BLaER1 (cell line): ENCODE results near the gene TMEM127.
A peak's percentile ranks its signal among the peaks of the same experiment; 100 is the strongest.
"Not testable (repeated sequence)": the region's sequence is repeated elsewhere in the genome, so short reads cannot be mapped to it uniquely, and the experiment has no call there.

Source experiments
- H3K27ac ChIP-seq: shearing (Covaris generic); formaldehyde crosslinking; 2 replicates; pipeline ENCODE4 v1.8.1; 2022
- H3K27me3 ChIP-seq: shearing (Covaris generic); formaldehyde crosslinking; 2 replicates; pipeline ENCODE4 v1.8.1; 2022
- H3K36me3 ChIP-seq: shearing (Covaris generic); formaldehyde crosslinking; 2 replicates; pipeline ENCODE4 v1.8.1; 2022
- H3K4me1 ChIP-seq: shearing (Covaris generic); formaldehyde crosslinking; 2 replicates; pipeline ENCODE4 v1.8.1; 2022
- H3K4me2 ChIP-seq: shearing (Covaris generic); formaldehyde crosslinking; 2 replicates; pipeline ENCODE4 v1.8.1; 2022
- H3K4me3 ChIP-seq: shearing (Covaris generic); formaldehyde crosslinking; 2 replicates; pipeline ENCODE4 v1.8.1; 2022
- H3K9ac ChIP-seq: shearing (Covaris generic); formaldehyde crosslinking; 2 replicates; pipeline ENCODE4 v1.8.1; 2022
- H3K9me3 ChIP-seq: shearing (Covaris generic); formaldehyde crosslinking; 2 replicates; pipeline ENCODE4 v1.8.1; 2022
- H4K20me1 ChIP-seq: shearing (Covaris generic); formaldehyde crosslinking; 2 replicates; pipeline ENCODE4 v1.8.1; 2022
- Cebpa-rat ChIP-seq: shearing (Covaris generic); IDR thresholded peaks from 2 replicates; pipeline ENCODE4 v1.8.1; 2022

Gene TMEM127, protein sequence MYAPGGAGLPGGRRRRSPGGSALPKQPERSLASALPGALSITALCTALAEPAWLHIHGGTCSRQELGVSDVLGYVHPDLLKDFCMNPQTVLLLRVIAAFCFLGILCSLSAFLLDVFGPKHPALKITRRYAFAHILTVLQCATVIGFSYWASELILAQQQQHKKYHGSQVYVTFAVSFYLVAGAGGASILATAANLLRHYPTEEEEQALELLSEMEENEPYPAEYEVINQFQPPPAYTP

DNA sequence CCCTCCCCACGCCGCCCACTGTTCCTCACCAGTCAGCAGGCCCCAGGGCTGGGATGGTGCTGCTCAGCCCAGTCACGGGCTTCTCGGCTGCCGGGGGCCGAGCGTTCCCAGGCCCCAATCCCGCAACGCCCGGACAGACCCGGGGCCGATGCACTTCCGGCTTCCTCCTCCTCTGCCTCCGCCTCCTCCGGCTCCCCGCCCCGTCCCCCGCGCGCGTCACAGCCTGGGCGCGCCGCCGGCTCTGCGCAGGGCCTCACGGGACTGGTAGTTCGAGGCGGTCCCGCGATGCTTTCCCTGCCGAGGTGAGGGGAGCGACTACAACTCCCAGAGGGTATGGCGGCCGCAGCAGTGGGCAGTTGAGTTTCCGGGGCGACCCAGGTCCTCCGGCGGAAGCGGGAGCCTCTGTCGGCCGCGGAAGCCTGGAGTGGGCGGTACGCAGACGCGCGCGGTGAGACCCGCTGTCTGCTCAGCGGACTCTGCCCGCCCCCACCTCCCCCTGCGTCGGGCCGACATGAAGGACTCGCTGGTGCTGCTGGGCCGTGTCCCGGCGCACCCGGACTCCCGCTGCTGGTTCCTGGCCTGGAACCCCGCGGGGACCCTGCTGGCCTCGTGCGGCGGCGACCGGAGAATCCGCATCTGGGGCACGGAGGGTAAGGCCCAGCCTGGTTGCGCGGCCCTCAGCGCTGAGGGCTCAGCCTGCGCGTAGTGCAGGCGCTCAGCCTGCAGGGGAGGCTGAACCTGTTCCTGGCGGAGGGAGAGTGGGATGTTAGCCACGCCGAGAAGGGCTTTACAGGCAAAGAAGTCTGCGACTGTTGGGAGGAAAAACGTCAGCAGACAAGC lies at the start of gene TMEM127, which contains the start of gene CIAO1:
TSS of gene TMEM127 (minus strand) at position 158 of the 840 bp plus-strand sequence. CDS start 616 bp downstream, outside the sequence.
TSS of gene CIAO1 (plus strand) at position 386 of the 840 bp plus-strand sequence. CDS start at position 512, 126 bp downstream.
- Histone ChIP-seq H3K36me3 (peaks cover 72% of the 10 kb centered on the region), H3K27ac (peak within 1 kb of the TSS; percentile 90), H4K20me1 (peaks cover 85% of the 10 kb centered on the region)

DNA sequence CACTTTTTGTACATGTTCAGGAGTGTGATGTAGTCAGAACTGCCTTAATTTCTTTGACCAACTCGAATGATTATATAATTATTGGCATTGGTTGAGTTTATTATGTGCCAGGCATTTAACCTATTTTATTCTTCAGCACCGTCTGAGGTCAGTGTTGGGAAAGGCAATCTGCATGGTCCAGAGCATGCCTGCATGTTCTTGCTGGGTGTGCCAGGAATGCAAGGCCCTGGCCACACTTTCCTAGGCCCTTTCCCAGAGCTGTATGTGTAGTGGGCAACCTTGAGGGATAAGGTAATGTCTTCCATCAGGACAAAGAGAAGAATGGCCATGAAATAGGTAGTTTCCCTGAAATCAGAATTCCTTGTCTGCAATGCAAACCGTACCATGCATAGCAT lies 49.2 kb upstream of the TMEM127 start:
- TF ChIP-seq Cebpa-rat = no peak
- H3K4me2 ChIP-seq = peak overlapping the region; percentile 89
- H3K9ac ChIP-seq = peak overlapping the region; percentile 66; the same call in 1 of the 2 replicates
- H3K27me3 ChIP-seq = no peaks in the 10 kb centered on the region
- H3K4me1 ChIP-seq = peaks cover 83% of the 10 kb centered on the region
- H3K27ac ChIP-seq = peak overlapping the region; percentile 91
- H4K20me1 ChIP-seq = 0 out of 2 replicates have a peak, but pooled peaks cover 5% of the 10 kb centered on the region
- no peaks in the 10 kb centered on the region for H3K9me3 ChIP-seq
- H3K36me3 ChIP-seq = peaks cover 42% of the 10 kb centered on the region
- peak overlapping the region; percentile 47 for H3K4me3 ChIP-seq

More for the DNA sequence above, at the start of gene TMEM127, which contains the start of gene CIAO1:
- peaks cover 35% of the 10 kb centered on the region for H3K4me1 ChIP-seq
- H3K27me3 ChIP-seq = no peaks in the 10 kb centered on the region
- peak within 1 kb of the TSS; percentile 94 for H3K4me2 ChIP-seq
- H3K9ac ChIP-seq = peak within 1 kb of the TSS; percentile 89
- no peaks in the 10 kb centered on the region for H3K9me3 ChIP-seq
- H3K4me3 ChIP-seq = peak within 1 kb of the TSS; percentile 90
- no peak for TF ChIP-seq Cebpa-rat

DNA sequence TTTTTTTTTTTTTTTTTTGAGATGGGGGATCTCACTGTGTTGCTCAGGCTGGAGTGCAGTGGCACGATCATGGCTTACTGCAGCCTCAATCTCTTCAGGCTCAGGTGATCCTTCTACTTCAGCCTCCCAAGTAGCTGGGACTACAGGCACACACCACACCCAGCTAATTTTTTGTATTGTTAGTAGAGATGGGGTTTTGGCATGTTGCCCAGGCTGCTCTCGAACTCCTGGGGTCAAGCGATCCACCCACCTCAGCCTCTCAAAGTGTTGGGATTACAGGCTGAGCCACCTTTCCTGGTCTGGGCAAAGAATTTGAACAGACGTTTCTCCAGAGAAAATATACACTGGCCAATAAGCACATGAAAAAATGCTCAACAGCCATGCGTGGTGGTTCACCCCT lies 42.5 kb upstream of the TMEM127 start:
- H3K4me1 ChIP-seq = peaks cover 55% of the 10 kb centered on the region
- no peak overlapping the region for H3K9ac ChIP-seq
- no peak for TF ChIP-seq Cebpa-rat
- H3K4me2 ChIP-seq = no peak overlapping the region
- peaks cover 14% of the 10 kb centered on the region; the same call in 1 of the 2 replicates for H4K20me1 ChIP-seq
- H3K27ac ChIP-seq = no peak overlapping the region
- no peak overlapping the region for H3K4me3 ChIP-seq
- no peaks in the 10 kb centered on the region for H3K27me3 ChIP-seq
- H3K9me3 ChIP-seq = no peaks in the 10 kb centered on the region
- peaks cover 65% of the 10 kb centered on the region for H3K36me3 ChIP-seq

DNA sequence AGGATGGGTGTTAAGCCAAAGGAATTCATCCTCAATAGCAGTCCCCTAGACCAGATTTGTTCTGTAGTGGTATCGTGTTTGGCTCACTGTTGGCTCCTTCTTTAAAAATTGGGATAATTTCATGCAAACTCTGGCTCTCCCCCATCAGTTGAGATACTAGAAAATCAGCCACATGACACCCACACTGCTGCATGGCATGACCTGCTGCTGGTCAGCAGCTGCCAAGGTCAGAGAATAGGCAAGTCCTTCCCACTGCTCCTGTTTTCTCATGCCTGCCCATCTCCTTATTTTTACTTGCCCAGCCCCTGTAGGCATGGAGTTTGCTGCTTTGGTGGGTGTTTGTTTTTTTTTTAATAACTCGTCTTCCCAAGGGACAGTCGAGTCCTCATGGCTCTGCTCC lies 40.6 kb upstream of the TMEM127 start:
- Histone ChIP-seq H3K36me3 (peaks cover 70% of the 10 kb centered on the region), H3K9ac (peak overlapping the region; percentile 88), H3K27me3 (no peaks in the 10 kb centered on the region), H3K4me1 (peaks cover 45% of the 10 kb centered on the region), H4K20me1 (peaks cover 33% of the 10 kb centered on the region), H3K27ac (peak overlapping the region; percentile 89), H3K9me3 (no peaks in the 10 kb centered on the region), H3K4me2 (peak overlapping the region; percentile 91), H3K4me3 (peak overlapping the region; percentile 78)
- TF ChIP-seq Cebpa-rat = no peak

DNA sequence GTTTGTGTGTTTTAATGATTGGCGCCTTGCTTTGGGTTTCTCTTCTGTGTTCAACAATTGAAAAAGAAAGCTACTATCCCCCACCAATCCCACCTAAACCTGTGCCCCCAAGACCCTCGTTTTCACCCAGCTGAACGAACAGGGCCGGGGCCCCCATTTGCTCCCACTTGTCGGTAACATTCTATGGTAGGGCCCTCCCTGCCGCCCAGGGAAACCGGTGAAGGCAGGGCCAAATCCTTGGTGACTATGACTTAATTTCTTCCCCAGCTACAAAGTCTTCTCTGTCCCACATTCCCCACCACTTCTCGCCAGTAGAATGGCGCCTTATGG lies 40.1 kb upstream of the TMEM127 start:
- Histone ChIP-seq H3K4me2 (peak overlapping the region; percentile 91), H3K27ac (peak overlapping the region; percentile 89), H3K9ac (peak overlapping the region; percentile 88), H4K20me1 (peaks cover 37% of the 10 kb centered on the region), H3K36me3 (peaks cover 71% of the 10 kb centered on the region), H3K4me3 (peak overlapping the region; percentile 78), H3K9me3 (no peaks in the 10 kb centered on the region), H3K4me1 (peaks cover 45% of the 10 kb centered on the region), H3K27me3 (no peaks in the 10 kb centered on the region)
- TF ChIP-seq Cebpa-rat = no peak

DNA sequence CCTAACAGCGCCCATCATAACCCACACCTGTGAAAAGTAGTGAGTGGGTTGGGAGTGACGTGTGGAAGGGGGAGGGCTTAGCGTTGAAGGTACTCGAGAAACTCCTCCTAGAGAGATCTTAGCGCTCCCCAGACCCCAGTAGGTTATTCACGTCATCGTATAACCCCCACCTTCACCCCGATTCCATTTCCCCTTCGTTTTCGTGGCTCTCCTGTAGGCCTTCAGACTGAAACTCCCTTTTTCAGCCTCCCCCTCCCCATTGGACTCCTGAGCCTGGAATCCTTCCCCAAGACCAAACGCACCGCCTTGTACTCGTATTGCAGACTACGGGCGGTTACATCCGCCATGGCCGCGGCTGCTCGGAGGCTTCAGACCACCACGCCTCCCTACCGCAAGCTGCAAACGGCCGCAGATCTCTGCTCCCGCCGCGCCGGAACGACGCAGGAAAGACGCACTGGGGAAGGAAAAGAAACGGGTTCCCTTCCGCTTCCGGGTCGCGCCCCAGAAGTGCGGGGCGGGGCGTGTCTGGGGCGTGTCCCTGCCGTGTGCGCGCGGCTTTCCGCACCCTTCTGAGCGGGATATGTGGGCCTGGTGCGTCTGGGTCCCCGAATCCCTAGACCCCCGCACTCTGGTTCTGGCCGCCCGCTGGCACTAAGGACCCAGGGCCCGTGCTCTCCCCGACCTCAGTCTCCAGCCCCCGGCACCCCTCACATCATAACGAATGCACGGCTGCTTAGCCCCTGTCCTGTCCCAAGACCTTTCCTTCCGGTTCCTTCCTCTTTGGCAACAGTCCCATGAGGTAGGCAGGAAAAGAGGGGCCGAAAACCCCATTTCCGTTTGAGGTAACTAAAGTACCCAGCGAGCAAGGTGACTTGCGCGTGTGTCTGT lies 39.5 kb upstream of the TMEM127 start, which contains the start of gene SNRNP200:
TSS of gene SNRNP200 (minus strand) at position 456 of the 888 bp plus-strand sequence. CDS start at position 347, 109 bp downstream.
- Histone ChIP-seq H3K9ac (peak within 1 kb of the TSS; percentile 88), H3K27me3 (no peaks in the 10 kb centered on the region), H3K27ac (peak within 1 kb of the TSS; percentile 89), H3K4me2 (peak within 1 kb of the TSS; percentile 91), H3K4me3 (peak within 1 kb of the TSS; percentile 78), H3K4me1 (peaks cover 45% of the 10 kb centered on the region), H3K36me3 (peaks cover 77% of the 10 kb centered on the region), H3K9me3 (no peaks in the 10 kb centered on the region), H4K20me1 (peaks cover 43% of the 10 kb centered on the region)
- TF ChIP-seq Cebpa-rat = no peak

DNA sequence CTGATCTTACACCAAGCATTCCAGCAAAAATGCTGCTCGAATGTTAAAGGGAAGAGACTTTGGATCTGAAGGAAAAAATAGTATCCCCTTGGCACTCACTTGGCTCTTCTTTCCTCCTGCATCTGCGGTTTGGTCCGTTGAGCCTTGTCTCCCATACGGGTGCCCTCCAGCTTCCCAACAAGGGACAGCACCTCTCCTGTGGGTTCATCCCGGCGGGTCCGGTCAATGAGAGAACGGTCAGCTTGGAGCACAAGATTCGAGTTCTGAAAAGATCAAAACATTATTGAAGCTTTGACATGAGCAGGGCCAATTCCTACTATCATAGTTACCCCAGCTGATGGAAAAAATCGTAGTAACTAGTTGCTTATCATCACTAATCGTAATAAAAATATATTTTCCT lies 38.8 kb upstream of the TMEM127 start:
- Histone ChIP-seq H4K20me1 (peaks cover 51% of the 10 kb centered on the region), H3K9ac (peak overlapping the region; percentile 88), H3K27me3 (no peaks in the 10 kb centered on the region), H3K4me1 (peaks cover 45% of the 10 kb centered on the region), H3K4me3 (peak overlapping the region; percentile 78), H3K27ac (peak overlapping the region; percentile 89), H3K36me3 (peaks cover 77% of the 10 kb centered on the region), H3K9me3 (no peaks in the 10 kb centered on the region), H3K4me2 (peak overlapping the region; percentile 91)
- TF ChIP-seq Cebpa-rat = no peak

DNA sequence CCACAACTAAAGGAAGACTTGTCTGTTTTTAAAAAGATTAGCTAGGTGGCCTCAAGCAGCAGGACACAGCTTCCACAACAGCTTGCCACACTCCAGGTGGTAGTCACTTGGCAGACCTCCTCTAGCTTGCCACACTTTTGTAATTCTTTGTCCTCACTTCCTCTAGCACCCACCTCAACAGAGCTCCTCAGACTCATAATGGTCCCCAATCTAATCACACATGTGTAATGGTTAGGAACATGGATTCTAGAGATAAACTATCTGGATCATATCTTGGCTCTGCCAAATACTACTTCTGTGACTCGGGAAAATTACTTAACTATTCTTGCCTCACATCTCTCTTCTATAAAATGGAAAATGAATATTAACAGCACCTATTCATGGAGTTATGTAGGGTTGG lies 36.1 kb upstream of the TMEM127 start:
- no peak overlapping the region for H3K4me3 ChIP-seq
- peaks cover 84% of the 10 kb centered on the region for H3K36me3 ChIP-seq
- H3K9ac ChIP-seq = no peak overlapping the region
- H3K4me2 ChIP-seq = no peak overlapping the region
- no peak for TF ChIP-seq Cebpa-rat
- no peaks in the 10 kb centered on the region for H3K9me3 ChIP-seq
- peaks cover 77% of the 10 kb centered on the region for H4K20me1 ChIP-seq
- no peaks in the 10 kb centered on the region for H3K27me3 ChIP-seq
- no peak overlapping the region for H3K27ac ChIP-seq
- peaks cover 33% of the 10 kb centered on the region for H3K4me1 ChIP-seq

DNA sequence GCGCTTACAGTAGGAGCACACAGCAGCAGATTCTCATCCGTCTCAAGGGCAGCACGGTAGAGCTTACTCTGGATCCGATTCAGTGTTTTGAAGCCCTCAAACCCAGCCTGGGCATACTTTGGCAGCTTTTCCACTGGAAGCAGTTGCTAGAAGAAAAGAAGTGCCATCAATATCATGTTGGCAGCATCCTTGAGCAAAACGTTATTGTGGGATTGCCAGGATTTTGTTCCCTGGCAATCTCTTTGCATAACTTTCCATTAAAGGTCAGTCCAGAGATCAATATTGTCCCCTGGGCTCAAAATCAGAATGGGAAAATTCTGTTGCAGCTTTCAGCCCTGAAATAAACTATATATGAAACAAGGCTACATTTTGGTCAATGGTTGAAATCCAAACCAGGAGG lies 31.1 kb upstream of the TMEM127 start:
- H3K27ac ChIP-seq = no peak overlapping the region
- no peak for TF ChIP-seq Cebpa-rat
- peaks cover 100% of the 10 kb centered on the region for H3K36me3 ChIP-seq

DNA sequence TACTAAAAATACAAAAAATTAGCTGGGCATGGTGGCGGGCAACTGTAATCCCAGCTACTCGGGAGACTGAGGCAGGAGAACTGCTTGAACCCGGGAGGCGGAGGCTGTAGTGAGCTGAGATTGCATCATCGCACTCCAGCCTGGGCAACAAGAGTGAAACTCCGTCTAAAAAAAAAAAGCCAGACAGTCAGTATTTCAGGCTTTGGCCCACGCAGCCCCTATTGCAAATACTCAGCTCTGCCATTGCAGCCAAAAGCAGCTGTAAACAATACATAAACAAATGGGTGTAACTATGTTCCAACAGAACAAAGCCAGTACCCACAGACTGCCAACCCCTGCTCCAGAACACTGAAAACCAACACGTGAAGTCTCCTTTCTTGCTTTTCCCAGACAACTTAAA lies 28.5 kb upstream of the TMEM127 start:
- not testable (repeated sequence) for H3K27me3 ChIP-seq, H3K4me2 ChIP-seq, H3K9ac ChIP-seq, H3K4me1 ChIP-seq, H3K27ac ChIP-seq, H3K4me3 ChIP-seq, H3K9me3 ChIP-seq
- Histone ChIP-seq H3K36me3 (peaks cover 100% of the 10 kb centered on the region), H4K20me1 (peaks cover 58% of the 10 kb centered on the region)

More for the DNA sequence above, 31.1 kb upstream of the TMEM127 start:
- Histone ChIP-seq H3K4me3 (no peak overlapping the region), H4K20me1 (peaks cover 80% of the 10 kb centered on the region), H3K27me3 (no peaks in the 10 kb centered on the region), H3K4me1 (no peaks in the 10 kb centered on the region), H3K4me2 (no peak overlapping the region), H3K9ac (no peak overlapping the region), H3K9me3 (no peaks in the 10 kb centered on the region)
